ENCODE data around the gene ASPHD2. TPM values are rescaled to one million over a fixed set of nuclear protein-coding genes. Genes with fewer than 3 reads are reported as not detected.

Gene ASPHD2
- total RNA-seq, 1 experiment from 2014 or later, result 0.40 TPM

DNA sequence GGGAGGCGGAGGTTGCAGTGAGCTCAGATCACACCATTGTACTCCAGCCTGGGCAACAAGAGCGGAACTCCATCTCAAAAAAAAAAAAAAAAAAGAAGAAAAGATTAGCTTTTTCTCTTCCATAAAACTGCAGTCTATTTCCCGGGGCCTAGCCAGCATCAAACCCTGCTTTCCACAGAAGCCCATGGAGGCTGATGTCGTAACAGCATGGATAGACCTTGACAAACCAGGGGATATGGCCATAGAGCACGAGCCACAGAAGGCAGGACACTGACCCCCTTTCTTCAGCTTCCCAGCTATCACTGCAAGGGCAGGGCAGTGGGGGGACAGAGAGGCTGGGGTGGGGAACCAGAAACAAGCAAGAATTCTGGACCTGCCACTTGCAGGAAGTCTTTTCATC lies 33.0 kb downstream of the ASPHD2 start:
- H3K4me1 Mint-ChIP-seq (ENCODE audit: low read depth, unreplicated experiment), result no peaks in the 10 kb centered on the region
- H3K36me3 Mint-ChIP-seq (ENCODE audit: insufficient read depth, unreplicated experiment), result peaks cover 37% of the 10 kb centered on the region
- H3K4me3 Mint-ChIP-seq (ENCODE audit: low read depth, unreplicated experiment), result no peak overlapping the region
- intact Hi-C loops (cut with micrococcal nuclease; ENCODE audit: unreplicated experiment), result loop anchor here (10.0 kb wide), 1 partner anchor 97 kb away; no protein-coding TSS in a partner anchor
- BruUV-seq (replicated peaks), result no TSS peak
- no peaks in the 10 kb centered on the region for H3K9me3 Mint-ChIP-seq (ENCODE audit: low read depth, unreplicated experiment)
- no peak for DNase-seq
- TF ChIP-seq, protein P1, sequence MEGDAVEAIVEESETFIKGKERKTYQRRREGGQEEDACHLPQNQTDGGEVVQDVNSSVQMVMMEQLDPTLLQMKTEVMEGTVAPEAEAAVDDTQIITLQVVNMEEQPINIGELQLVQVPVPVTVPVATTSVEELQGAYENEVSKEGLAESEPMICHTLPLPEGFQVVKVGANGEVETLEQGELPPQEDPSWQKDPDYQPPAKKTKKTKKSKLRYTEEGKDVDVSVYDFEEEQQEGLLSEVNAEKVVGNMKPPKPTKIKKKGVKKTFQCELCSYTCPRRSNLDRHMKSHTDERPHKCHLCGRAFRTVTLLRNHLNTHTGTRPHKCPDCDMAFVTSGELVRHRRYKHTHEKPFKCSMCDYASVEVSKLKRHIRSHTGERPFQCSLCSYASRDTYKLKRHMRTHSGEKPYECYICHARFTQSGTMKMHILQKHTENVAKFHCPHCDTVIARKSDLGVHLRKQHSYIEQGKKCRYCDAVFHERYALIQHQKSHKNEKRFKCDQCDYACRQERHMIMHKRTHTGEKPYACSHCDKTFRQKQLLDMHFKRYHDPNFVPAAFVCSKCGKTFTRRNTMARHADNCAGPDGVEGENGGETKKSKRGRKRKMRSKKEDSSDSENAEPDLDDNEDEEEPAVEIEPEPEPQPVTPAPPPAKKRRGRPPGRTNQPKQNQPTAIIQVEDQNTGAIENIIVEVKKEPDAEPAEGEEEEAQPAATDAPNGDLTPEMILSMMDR (IDR thresholded peaks at IDR 0.05; ENCODE audit: unreplicated experiment), result no peak
- H3K27me3 Mint-ChIP-seq (ENCODE audit: unreplicated experiment), result no peaks in the 10 kb centered on the region
- H3K27ac Mint-ChIP-seq (ENCODE audit: unreplicated experiment), result no peak overlapping the region
- CTCF ChIA-PET, result interaction anchor here (0.7 to 2.6 kb wide), 4 partner anchors 9 to 889 kb away, joined by 4 to 11 read pairs (median 8); no protein-coding TSS in a partner anchor

DNA sequence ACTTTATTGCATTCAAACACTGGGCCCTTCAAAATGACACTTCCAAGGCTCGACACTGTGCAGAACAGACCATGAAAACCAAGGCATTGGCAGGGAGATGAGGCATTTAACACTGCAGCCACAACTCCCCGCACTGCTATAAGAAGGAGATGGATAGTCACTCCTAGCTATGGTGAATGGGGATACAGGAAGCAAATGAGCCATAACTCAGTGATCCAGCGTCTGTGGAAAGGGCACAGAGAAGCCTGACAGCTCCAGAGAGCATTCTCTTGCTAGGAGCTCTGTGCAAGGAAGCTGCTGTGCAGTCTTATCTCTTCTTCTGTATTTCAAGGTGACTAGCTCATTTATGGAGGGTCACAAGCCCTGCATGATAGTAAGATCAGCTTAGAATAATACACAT lies 33.6 kb downstream of the ASPHD2 start:
- no TSS peak for BruUV-seq (replicated peaks)
- intact Hi-C loops (cut with micrococcal nuclease; ENCODE audit: unreplicated experiment), result loop anchor here (10.0 kb wide), 1 partner anchor 98 kb away; no protein-coding TSS in a partner anchor
- Mint-ChIP-seq H3K27me3 (ENCODE audit: unreplicated experiment) (no peaks in the 10 kb centered on the region), H3K36me3 (ENCODE audit: insufficient read depth, unreplicated experiment) (peaks cover 38% of the 10 kb centered on the region), H3K9me3 (ENCODE audit: low read depth, unreplicated experiment) (no peaks in the 10 kb centered on the region), H3K4me1 (ENCODE audit: low read depth, unreplicated experiment) (no peaks in the 10 kb centered on the region), H3K27ac (ENCODE audit: unreplicated experiment) (no peak overlapping the region), H3K4me3 (ENCODE audit: low read depth, unreplicated experiment) (no peak overlapping the region)
- CTCF ChIA-PET, result interaction anchor here (1.2 to 2.6 kb wide), 3 partner anchors 9 to 98 kb away, joined by 3 to 11 read pairs (median 9); no protein-coding TSS in a partner anchor
- no peak for DNase-seq
- TF ChIP-seq, protein P1 (IDR thresholded peaks at IDR 0.05; ENCODE audit: unreplicated experiment), result no peak

DNA sequence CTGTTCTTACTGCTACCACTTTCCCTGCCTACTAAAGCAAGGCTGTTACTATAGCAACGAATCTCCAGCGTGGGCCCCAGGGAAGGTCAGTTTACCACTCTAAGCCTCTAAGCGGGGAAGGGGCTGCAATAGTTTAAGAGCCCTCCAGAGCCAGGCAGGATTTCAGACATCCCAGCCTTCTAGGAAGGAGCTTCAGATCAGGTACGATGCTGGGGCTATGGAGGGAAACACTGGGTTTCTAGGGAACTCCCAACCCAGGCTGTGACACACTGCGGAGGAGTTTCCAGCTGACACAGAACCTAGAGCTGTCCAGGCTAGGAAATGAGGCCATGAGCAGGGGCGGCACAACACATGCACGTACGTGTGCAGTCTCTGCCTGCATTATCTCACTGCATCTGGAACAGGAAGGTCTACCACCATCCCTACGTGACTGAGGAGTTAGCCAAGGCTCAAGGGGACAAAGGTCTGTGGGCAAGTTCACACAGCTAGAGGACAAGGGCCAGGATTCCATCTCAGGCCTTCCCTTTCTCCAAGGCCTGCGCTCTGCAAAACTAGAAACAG lies 34.1 kb downstream of the ASPHD2 start:
- H3K27ac Mint-ChIP-seq (ENCODE audit: unreplicated experiment), result no peak overlapping the region
- CTCF ChIA-PET, result interaction anchor here (1.2 to 2.6 kb wide), 2 partner anchors 8 to 65 kb away, joined by 3 to 11 read pairs; no protein-coding TSS in a partner anchor
- no peak overlapping the region for H3K4me3 Mint-ChIP-seq (ENCODE audit: low read depth, unreplicated experiment)
- no TSS peak for BruUV-seq (replicated peaks)
- peaks cover 40% of the 10 kb centered on the region for H3K36me3 Mint-ChIP-seq (ENCODE audit: insufficient read depth, unreplicated experiment)
- TF ChIP-seq, protein P1 (IDR thresholded peaks at IDR 0.05; ENCODE audit: unreplicated experiment), result no peak
- H3K27me3 Mint-ChIP-seq (ENCODE audit: unreplicated experiment), result no peaks in the 10 kb centered on the region
- intact Hi-C loops (cut with micrococcal nuclease; ENCODE audit: unreplicated experiment), result loop anchor here (10.0 kb wide), 1 partner anchor 98 kb away; no protein-coding TSS in a partner anchor
- no peaks in the 10 kb centered on the region for H3K4me1 Mint-ChIP-seq (ENCODE audit: low read depth, unreplicated experiment)
- DNase-seq, result no peak
- H3K9me3 Mint-ChIP-seq (ENCODE audit: low read depth, unreplicated experiment), result no peaks in the 10 kb centered on the region

DNA sequence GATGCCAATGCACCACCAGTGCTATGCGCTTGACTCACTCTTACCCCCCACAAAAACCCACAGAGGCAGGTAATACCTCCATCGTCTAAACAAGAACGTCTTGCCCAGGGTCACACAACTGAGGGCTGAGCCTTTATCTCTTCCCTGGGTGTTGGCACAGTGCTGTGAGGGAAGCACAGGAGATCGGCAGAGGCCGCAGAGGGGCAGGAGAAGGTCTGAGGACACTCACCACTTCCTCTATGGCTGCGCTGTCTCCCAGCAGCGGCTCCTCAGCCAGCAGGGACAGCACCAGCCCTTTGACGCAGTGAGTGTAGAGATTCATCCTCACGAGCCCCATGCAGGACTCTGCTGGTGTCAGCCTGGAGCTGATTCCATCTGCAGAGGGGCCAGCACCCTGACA lies 34.6 kb downstream of the ASPHD2 start:
- Mint-ChIP-seq H3K27me3 (ENCODE audit: unreplicated experiment) (no peaks in the 10 kb centered on the region), H3K27ac (ENCODE audit: unreplicated experiment) (no peak overlapping the region), H3K4me1 (ENCODE audit: low read depth, unreplicated experiment) (no peaks in the 10 kb centered on the region), H3K9me3 (ENCODE audit: low read depth, unreplicated experiment) (no peaks in the 10 kb centered on the region), H3K4me3 (ENCODE audit: low read depth, unreplicated experiment) (no peak overlapping the region), H3K36me3 (ENCODE audit: insufficient read depth, unreplicated experiment) (peaks cover 45% of the 10 kb centered on the region)
- TF ChIP-seq, protein P1 (IDR thresholded peaks at IDR 0.05; ENCODE audit: unreplicated experiment), result no peak
- BruUV-seq (replicated peaks), result no TSS peak
- CTCF ChIA-PET, result no interaction called here
- intact Hi-C loops (cut with micrococcal nuclease; ENCODE audit: unreplicated experiment), result loop anchor here (10.0 kb wide), 1 partner anchor 99 kb away; no protein-coding TSS in a partner anchor
- DNase-seq, result no peak
